MM.1S (cell line): Measurements from ENCODE around the gene HADHB.

Experiments used
- DNase-seq: peaks from one replicate; pipeline ENCODE4 v3.0.0-alpha.2; 2015
- H2AFZ ChIP-seq: fragments of 300-600 bp; sonication (generic); 2 replicates; pipeline ENCODE4 v1.6.0; 2016; ENCODE audit warnings: antibody characterized with exemption, low read length
- H3F3A ChIP-seq: fragments of 300-600 bp; sonication (generic); 2 replicates; pipeline ENCODE4 v1.6.1; 2016; ENCODE audit warnings: mild to moderate bottlenecking, antibody characterized with exemption, low read length, moderate library complexity, mixed read lengths; ENCODE audit not compliant: insufficient read depth
- H3K27ac ChIP-seq: fragments of 300-600 bp; sonication (generic); 2 replicates; pipeline ENCODE4 v1.5.1; 2016; ENCODE audit warnings: mild to moderate bottlenecking, low read length
- H3K27me3 ChIP-seq: fragments of 300-600 bp; sonication (generic); replicated peaks from 2 replicates; pipeline ENCODE4 v1.6.0; 2016; ENCODE audit warnings: low read length; ENCODE audit not compliant: insufficient read depth
- H3K36me3 ChIP-seq: fragments of 300-600 bp; sonication (generic); replicated peaks from 2 replicates; pipeline ENCODE4 v1.6.1; 2016; ENCODE audit warnings: mild to moderate bottlenecking, low read length, mixed read lengths; ENCODE audit not compliant: insufficient read depth
- H3K4me1 ChIP-seq: fragments of 300-600 bp; sonication (generic); 2 replicates; pipeline ENCODE4 v1.6.1; 2016; ENCODE audit warnings: low read length, mixed read lengths
- H3K4me2 ChIP-seq: fragments of 300-600 bp; sonication (generic); 2 replicates; pipeline ENCODE4 v1.6.0; 2016; ENCODE audit warnings: low read depth, low read length
- H3K4me3 ChIP-seq: fragments of 300-600 bp; sonication (generic); 2 replicates; pipeline ENCODE4 v1.5.1; 2016; ENCODE audit warnings: low read length, mixed read lengths
- H3K79me2 ChIP-seq: fragments of 300-600 bp; sonication (generic); 2 replicates; pipeline ENCODE4 v1.6.1; 2016; ENCODE audit warnings: mixed run types, low read length, mixed read lengths
- H3K9ac ChIP-seq: fragments of 300-600 bp; sonication (generic); 2 replicates; pipeline ENCODE4 v1.6.1; 2016; ENCODE audit warnings: low read length, mixed read lengths
- H3K9me2 ChIP-seq: fragments of 300-600 bp; sonication (generic); replicated peaks from 2 replicates; pipeline ENCODE4 v1.6.1; 2016; ENCODE audit warnings: mild to moderate bottlenecking, low read length, mixed read lengths; ENCODE audit not compliant: insufficient read depth
- H3K9me3 ChIP-seq: fragments of 300-600 bp; sonication (generic); replicated peaks from 2 replicates; pipeline ENCODE4 v1.6.1; 2016; ENCODE audit warnings: mild to moderate bottlenecking, low read length, mixed read lengths; ENCODE audit not compliant: insufficient read depth
- H4K20me1 ChIP-seq: fragments of 300-600 bp; sonication (generic); 2 replicates; pipeline ENCODE4 v1.6.1; 2016; ENCODE audit warnings: mild to moderate bottlenecking, low read length, moderate library complexity, mixed read lengths; ENCODE audit not compliant: insufficient read depth
- CTCF ChIP-seq: fragments of 300-600 bp; sonication (generic); IDR thresholded peaks from 2 replicates; pipeline ENCODE4 v1.5.1; 2016; ENCODE audit warnings: antibody characterized with exemption, low read length, mixed read lengths
- EZH2 ChIP-seq: fragments of 300-600 bp; sonication (generic); optimal IDR thresholded peaks from 2 replicates; pipeline ENCODE3; 2017; ENCODE audit warnings: low read depth, mild to moderate bottlenecking, antibody characterized with exemption, low read length, mixed read lengths
- EZH2phosphoT487 ChIP-seq: fragments of 300-600 bp; sonication (generic); IDR thresholded peaks from 2 replicates; pipeline ENCODE4 v1.6.1; 2018; ENCODE audit warnings: antibody characterized with exemption, low read length

HADHB gene

GRCh38 chr2:26274058-26274613 is 29.4 kb downstream of the HADHB start:
- Histone ChIP-seq H4K20me1 (no peaks in the 10 kb centered on the region), H3K4me3 (no peak overlapping the region), H3K9ac (no peak overlapping the region), H2AFZ (no peak overlapping the region), H3K9me3 (no peaks in the 10 kb centered on the region), H3K27ac (no peak overlapping the region), H3K9me2 (no peaks in the 10 kb centered on the region), H3K79me2 (no peaks in the 10 kb centered on the region), H3K27me3 (no peaks in the 10 kb centered on the region), H3K36me3 (no peaks in the 10 kb centered on the region; the same call in 1 of the 2 replicates), H3K4me1 (no peaks in the 10 kb centered on the region), H3K4me2 (no peak overlapping the region), H3F3A (no peaks in the 10 kb centered on the region)
- TF ChIP-seq EZH2phosphoT487 (no peak), CTCF (no peak), EZH2 (no peak)
- no peak for DNase-seq

- no peaks in the 10 kb centered on the region for H3K9me3 ChIP-seq
- TF ChIP-seq EZH2 = no peak
- no peak for TF ChIP-seq EZH2phosphoT487
- TF ChIP-seq CTCF = no peak
- no peak overlapping the region for H3K27ac ChIP-seq
- no peaks in the 10 kb centered on the region; the same call in 1 of the 2 replicates for H3K36me3 ChIP-seq
- H3K4me3 ChIP-seq = no peak overlapping the region
- no peak overlapping the region for H3K9ac ChIP-seq
- H3K27me3 ChIP-seq = no peaks in the 10 kb centered on the region
- no peaks in the 10 kb centered on the region for H3K9me2 ChIP-seq
- no peaks in the 10 kb centered on the region for H3F3A ChIP-seq
- no peaks in the 10 kb centered on the region for H3K4me1 ChIP-seq
- no peak for DNase-seq
- no peak overlapping the region for H2AFZ ChIP-seq
- no peak overlapping the region for H3K4me2 ChIP-seq
- H4K20me1 ChIP-seq = no peaks in the 10 kb centered on the region
- no peaks in the 10 kb centered on the region for H3K79me2 ChIP-seq
These were observed 31.9 kb downstream of the HADHB start for GRCh38 chr2:26276484-26277227.

- Histone ChIP-seq H4K20me1 (no peaks in the 10 kb centered on the region), H3K9me3 (no peaks in the 10 kb centered on the region), H3K36me3 (no peaks in the 10 kb centered on the region; the same call in 1 of the 2 replicates), H3K27me3 (no peaks in the 10 kb centered on the region), H3K9me2 (no peaks in the 10 kb centered on the region), H3K79me2 (no peaks in the 10 kb centered on the region), H3K9ac (no peak overlapping the region), H3K4me1 (no peaks in the 10 kb centered on the region), H2AFZ (no peak overlapping the region), H3K4me3 (no peak overlapping the region), H3K4me2 (no peak overlapping the region), H3K27ac (no peak overlapping the region), H3F3A (no peaks in the 10 kb centered on the region)
- no peak for TF ChIP-seq CTCF
- TF ChIP-seq EZH2 = no peak
- no peak for TF ChIP-seq EZH2phosphoT487
- no peak for DNase-seq
These were observed 35.1 kb downstream of the HADHB start for GRCh38 chr2:26279886-26280285.
